ENCODE data around the gene ENPEP.

The ENPEP gene

DNA sequence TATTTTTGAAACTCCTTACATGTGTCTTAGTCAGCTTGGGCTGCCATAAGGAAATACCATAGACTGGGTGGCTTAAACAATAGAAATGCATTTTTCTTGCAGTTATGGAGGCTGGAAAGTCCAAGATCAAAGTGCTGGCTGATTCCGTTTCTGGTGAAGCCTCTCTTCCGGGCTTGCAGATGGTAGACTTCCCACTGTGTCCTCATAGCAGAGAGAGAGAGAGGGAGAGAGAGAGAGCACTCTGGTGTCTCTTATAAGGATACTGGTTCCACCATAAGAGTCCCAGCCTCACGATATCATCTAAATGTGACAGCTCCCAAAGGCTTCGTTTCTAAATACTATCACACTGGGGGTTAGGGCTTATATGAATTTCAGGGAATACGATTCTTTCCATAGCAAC is 39.7 kb downstream of the ENPEP start:
- H3K4me3 ChIP-seq (ENCODE audit: low read depth, low read length), result no peak overlapping the region
- no peak for DNase-seq (ENCODE audit: low read depth)
- TF ChIP-seq, protein P1, sequence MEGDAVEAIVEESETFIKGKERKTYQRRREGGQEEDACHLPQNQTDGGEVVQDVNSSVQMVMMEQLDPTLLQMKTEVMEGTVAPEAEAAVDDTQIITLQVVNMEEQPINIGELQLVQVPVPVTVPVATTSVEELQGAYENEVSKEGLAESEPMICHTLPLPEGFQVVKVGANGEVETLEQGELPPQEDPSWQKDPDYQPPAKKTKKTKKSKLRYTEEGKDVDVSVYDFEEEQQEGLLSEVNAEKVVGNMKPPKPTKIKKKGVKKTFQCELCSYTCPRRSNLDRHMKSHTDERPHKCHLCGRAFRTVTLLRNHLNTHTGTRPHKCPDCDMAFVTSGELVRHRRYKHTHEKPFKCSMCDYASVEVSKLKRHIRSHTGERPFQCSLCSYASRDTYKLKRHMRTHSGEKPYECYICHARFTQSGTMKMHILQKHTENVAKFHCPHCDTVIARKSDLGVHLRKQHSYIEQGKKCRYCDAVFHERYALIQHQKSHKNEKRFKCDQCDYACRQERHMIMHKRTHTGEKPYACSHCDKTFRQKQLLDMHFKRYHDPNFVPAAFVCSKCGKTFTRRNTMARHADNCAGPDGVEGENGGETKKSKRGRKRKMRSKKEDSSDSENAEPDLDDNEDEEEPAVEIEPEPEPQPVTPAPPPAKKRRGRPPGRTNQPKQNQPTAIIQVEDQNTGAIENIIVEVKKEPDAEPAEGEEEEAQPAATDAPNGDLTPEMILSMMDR (IDR thresholded peaks at IDR 0.05; ENCODE audit: low read depth, low read length, missing control alignments), result no peak
- in situ Hi-C loops (cut with HindIII; ENCODE audit: low sequenced_read_pairs), result loop anchor here (10.0 to 25.0 kb wide), 2 partner anchors 171 to 478 kb away; no protein-coding TSS in a partner anchor

DNA sequence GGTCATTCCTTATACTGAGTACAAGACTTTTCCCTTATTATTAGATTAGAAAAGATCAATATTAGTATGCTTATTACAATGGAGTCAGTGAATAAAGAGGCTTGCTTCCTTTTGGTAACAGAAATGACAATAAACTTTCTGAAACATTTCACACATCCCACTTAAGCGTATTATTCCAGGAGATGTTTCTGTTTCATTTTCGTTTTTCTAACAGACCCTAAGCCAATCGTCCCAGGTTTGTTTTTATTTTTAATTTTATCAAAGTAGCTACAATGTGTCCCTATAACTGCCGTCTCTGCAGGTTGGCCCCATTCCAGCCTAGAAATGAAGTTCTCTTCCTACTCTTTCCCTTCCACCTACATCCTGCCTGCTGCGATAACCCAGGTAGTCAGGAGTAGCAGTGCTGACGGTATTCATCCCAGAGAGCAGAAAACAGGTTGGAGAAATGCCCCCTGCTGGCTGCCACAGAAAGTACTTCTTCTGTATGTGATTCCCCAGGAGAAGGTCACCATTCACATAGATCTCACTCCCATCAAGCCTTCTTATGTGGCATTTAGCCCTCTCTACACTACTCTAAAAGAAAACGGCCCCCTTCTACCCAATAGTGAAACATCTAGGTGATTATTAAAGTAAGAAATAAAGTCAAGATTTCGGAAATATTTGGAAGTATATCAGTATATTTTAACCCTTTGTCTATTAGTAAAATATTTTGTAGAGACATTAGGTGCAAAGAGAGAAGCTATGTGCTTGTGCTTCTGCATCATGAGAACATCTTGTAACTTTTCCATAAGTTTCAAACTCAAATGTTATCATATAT is 40.4 kb downstream of the ENPEP start:
- TF ChIP-seq, protein P1 (IDR thresholded peaks at IDR 0.05; ENCODE audit: low read depth, low read length, missing control alignments), result peak; percentile 87
- no peak for DNase-seq (ENCODE audit: low read depth)
- in situ Hi-C loops (cut with HindIII; ENCODE audit: low sequenced_read_pairs), result loop anchor here (10.0 to 25.0 kb wide), 2 partner anchors 172 to 479 kb away; no protein-coding TSS in a partner anchor
- peak overlapping the region; percentile 29 for H3K4me3 ChIP-seq (ENCODE audit: low read depth, low read length)

DNA sequence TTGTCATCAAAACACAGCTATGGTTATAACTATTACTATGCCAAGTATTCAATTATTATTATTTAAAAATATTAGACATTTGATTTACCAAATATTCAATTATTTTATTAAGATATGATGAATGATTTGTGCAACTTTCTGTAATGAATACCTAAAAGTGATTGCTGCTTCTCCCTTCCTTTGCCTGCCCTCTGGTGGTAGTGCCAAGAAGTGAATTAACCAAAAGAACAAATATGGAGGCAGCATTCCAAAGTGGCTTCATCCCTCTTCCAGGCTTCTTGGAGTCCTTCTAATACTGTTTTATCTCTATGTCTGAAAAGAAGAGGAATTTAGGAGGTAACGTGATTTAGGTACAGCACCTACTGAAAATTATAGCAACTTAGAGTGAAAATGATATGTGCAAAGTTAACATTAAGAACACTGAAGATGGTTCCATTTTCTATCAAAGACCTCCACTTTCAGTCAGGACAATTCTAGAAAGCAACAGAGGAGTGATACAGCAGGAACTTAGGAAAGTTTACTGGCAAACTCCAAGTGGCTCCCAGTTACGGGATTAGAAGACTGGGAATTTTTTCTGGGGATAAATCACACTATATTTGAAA is 43.0 kb downstream of the ENPEP start:
- in situ Hi-C loops (cut with HindIII; ENCODE audit: low sequenced_read_pairs), result loop anchor here (10.0 to 25.0 kb wide), 2 partner anchors 174 to 482 kb away; no protein-coding TSS in a partner anchor
- H3K4me3 ChIP-seq (ENCODE audit: low read depth, low read length), result no peak overlapping the region
- TF ChIP-seq, protein P1 (IDR thresholded peaks at IDR 0.05; ENCODE audit: low read depth, low read length, missing control alignments), result peak; percentile 79
- no peak for DNase-seq (ENCODE audit: low read depth)

DNA sequence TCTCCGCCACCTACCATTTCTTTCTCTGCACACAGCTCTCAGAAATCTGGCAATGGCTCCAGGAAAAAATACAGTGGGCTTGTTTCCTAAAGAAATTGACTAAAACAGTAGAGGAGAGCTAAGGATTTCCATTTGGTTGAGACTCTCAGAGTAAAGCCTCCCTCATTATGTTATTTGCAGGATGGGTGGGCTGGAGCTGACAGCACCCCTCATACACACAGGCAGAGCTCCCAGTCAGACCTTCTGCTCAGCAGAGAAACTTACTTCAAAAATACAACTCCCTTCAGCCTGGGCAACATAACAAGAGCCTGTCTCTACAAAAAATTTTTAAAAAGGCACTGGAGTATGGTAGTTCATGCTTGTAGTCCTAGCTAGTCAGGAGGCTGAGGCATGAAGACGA is 44.9 kb downstream of the ENPEP start:
- DNase-seq (ENCODE audit: low read depth), result no peak
- no peak overlapping the region for H3K4me3 ChIP-seq (ENCODE audit: low read depth, low read length)
- in situ Hi-C loops (cut with HindIII; ENCODE audit: low sequenced_read_pairs), result loop anchor here (25.0 kb wide), 1 partner anchor 484 kb away; no protein-coding TSS in a partner anchor
- TF ChIP-seq, protein P1 (IDR thresholded peaks at IDR 0.05; ENCODE audit: low read depth, low read length, missing control alignments), result no peak

DNA sequence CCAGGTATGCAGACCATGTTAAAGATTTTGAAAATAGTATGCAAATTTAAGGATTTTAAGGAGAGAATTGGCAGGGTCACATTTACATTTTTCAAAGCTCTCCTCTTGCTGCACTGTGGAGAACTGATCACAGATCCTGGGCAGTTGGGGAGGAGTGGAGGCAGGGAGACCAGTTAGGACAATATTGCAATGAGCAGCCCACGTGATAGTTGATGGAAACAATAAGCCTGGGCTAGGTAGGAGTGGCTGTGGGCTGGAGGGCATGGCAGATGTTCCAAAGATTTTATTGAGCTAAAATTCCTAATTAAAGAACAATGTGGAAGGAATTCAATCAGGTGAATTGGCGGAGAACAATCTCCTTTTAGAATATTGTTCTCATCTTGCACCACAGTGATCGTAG is 50.6 kb downstream of the ENPEP start:
- no peak overlapping the region for H3K4me3 ChIP-seq (ENCODE audit: low read depth, low read length)
- TF ChIP-seq, protein P1 (IDR thresholded peaks at IDR 0.05; ENCODE audit: low read depth, low read length, missing control alignments), result no peak
- DNase-seq (ENCODE audit: low read depth), result no peak
- in situ Hi-C loops (cut with HindIII; ENCODE audit: low sequenced_read_pairs), result no loop called here

DNA sequence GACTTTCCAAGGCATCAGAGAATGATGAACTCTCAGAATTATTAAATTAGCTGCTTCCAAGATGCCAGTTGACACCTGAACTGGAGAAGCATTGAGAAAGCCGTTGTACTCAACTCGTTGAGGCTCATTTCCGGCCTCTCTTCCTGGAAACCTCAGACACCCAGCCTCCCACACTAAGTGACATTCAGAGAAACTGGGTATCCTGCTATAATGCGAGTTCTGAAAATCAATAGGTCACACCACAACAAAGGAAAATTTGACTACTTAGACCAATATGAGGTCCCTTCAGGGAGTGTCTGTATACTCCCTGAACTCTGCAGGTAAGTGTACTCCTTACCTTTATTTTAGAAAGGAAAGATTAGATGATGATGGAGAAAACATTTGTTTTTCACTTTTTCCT is 51.2 kb downstream of the ENPEP start:
- no peak overlapping the region for H3K4me3 ChIP-seq (ENCODE audit: low read depth, low read length)
- in situ Hi-C loops (cut with HindIII; ENCODE audit: low sequenced_read_pairs), result no loop called here
- no peak for DNase-seq (ENCODE audit: low read depth)
- TF ChIP-seq, protein P1 (IDR thresholded peaks at IDR 0.05; ENCODE audit: low read depth, low read length, missing control alignments), result no peak
